ENCODE results near the gene CAMK1. TPM values are rescaled to one million over a fixed set of nuclear protein-coding genes. Genes with fewer than 3 reads are reported as not detected.

The CAMK1 gene
- total RNA-seq, 1 donor from 2014 or later: 12.3 TPM

DNA sequence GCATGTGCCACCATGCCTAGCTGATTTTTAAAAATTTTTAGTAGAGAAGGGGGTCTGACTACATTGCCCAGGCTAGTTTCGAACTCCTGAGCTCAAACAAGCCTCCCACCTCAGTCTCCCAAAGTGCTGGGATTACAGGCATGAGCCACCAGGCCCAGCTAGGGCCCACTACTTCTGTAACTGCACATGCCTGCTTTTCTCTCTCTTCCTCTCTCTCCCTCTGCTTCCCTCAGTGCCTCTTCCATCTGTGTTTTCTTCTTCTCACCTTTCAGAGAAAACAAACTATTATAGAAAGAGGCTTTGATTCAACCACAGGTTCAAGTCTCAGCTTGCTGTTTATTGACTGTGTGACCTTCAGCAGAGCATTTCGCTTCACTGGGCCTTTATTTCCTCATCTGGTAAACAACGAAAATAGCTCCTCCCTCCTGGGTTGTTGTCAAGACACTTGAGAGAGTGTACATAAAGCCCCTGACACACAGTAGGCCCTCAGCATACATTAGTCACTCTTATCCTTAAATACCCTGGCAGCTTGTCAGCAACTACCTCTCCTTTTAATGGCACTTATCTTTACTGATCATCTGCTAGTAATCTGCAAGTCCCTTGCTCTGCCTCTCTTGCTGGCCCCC is 12.3 kb upstream of the CAMK1 start:
- intact Hi-C loops (cut with micrococcal nuclease): no loop called here
- H3K4me3 ChIP-seq: no peak overlapping the region
- peaks cover 10% of the 10 kb centered on the region for H3K4me1 ChIP-seq
- H3K9me3 ChIP-seq (replicated peaks): no peaks in the 10 kb centered on the region
- H3K27me3 ChIP-seq (ENCODE audit: low read depth): no peaks in the 10 kb centered on the region
- peaks cover 74% of the 10 kb centered on the region for H3K36me3 ChIP-seq
- H3K27ac ChIP-seq (replicated peaks): no peak overlapping the region
- DNase-seq: no peak
- TF ChIP-seq, protein P1, sequence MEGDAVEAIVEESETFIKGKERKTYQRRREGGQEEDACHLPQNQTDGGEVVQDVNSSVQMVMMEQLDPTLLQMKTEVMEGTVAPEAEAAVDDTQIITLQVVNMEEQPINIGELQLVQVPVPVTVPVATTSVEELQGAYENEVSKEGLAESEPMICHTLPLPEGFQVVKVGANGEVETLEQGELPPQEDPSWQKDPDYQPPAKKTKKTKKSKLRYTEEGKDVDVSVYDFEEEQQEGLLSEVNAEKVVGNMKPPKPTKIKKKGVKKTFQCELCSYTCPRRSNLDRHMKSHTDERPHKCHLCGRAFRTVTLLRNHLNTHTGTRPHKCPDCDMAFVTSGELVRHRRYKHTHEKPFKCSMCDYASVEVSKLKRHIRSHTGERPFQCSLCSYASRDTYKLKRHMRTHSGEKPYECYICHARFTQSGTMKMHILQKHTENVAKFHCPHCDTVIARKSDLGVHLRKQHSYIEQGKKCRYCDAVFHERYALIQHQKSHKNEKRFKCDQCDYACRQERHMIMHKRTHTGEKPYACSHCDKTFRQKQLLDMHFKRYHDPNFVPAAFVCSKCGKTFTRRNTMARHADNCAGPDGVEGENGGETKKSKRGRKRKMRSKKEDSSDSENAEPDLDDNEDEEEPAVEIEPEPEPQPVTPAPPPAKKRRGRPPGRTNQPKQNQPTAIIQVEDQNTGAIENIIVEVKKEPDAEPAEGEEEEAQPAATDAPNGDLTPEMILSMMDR (IDR thresholded peaks at IDR 0.05; ENCODE audit: borderline replicate concordance): no peak

DNA sequence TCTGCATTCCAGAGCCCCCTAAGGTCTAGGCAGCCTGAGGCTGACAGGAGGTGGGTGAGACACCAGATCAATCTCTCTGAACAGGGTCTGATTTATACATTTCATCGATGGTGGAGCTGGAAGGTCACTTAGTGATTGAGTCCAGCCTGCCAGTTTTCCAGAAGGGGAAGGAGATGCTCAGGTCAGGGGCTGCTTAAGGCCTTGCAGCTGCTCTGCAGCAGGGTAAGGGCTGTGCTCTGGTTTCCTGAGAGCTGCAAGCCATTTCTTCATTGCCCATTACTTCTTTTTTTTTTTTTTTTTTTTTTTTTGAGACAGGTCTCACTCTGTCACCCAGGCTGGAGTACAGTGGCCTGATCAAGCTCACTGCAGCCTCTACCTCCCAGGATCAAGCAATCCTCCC is 11.8 kb upstream of the CAMK1 start:
- no peak for DNase-seq

DNA sequence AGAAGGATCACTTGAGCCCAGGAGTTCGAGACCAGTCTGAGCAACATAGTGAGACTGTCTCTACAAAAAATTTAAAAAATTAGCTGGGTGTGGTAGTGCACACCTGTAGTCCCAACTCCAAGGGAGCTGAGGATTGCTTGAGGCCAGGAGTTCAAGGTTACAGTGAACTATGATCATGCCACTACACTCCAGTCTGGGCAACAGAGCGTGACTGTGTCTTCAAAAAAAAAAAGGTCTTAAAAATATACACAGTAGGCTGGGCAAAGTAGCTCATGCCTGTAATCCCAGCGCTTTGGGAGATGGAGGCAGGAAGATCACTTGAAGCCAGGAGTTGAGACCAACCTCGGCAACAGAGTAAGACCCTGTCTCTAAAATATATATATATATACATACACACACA is 11.2 kb upstream of the CAMK1 start:
- Histone ChIP-seq H3K4me1 (peaks cover 10% of the 10 kb centered on the region), H3K36me3 (peaks cover 63% of the 10 kb centered on the region), H3K9me3 (replicated peaks) (no peaks in the 10 kb centered on the region), H3K27ac (replicated peaks) (no peak overlapping the region), H3K27me3 (ENCODE audit: low read depth) (no peaks in the 10 kb centered on the region), H3K4me3 (no peak overlapping the region)
- intact Hi-C loops (cut with micrococcal nuclease): no loop called here
- no peak for DNase-seq
- TF ChIP-seq, protein P1 (IDR thresholded peaks at IDR 0.05; ENCODE audit: borderline replicate concordance): no peak

More for the DNA sequence above, 11.8 kb upstream of the CAMK1 start:
- H3K27ac ChIP-seq (replicated peaks): no peak overlapping the region
- intact Hi-C loops (cut with micrococcal nuclease): no loop called here
- H3K4me1 ChIP-seq: peaks cover 10% of the 10 kb centered on the region
- peaks cover 69% of the 10 kb centered on the region for H3K36me3 ChIP-seq
- H3K27me3 ChIP-seq (ENCODE audit: low read depth): no peaks in the 10 kb centered on the region
- no peak overlapping the region for H3K4me3 ChIP-seq
- TF ChIP-seq, protein P1 (IDR thresholded peaks at IDR 0.05; ENCODE audit: borderline replicate concordance): no peak
- H3K9me3 ChIP-seq (replicated peaks): no peaks in the 10 kb centered on the region

DNA sequence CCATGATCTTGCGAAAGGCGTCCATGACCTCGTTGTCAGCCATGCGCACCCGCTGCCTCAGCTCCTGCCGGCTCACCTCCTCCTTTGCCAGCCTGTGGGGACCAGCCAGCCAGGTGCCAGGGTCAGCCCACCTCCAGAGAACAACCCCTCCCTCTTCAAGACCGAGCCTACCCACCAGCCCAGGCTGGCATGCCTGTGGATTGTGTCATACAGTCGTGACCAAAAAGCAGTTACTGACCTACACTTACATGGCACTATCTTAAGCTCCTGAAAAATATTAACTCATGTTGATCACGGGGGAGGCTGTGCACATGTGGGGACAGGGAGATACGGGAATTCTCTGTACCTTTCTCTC is 10.7 kb upstream of the CAMK1 start:
- peak overlapping the region; percentile 42 for H3K27ac ChIP-seq (replicated peaks)
- peaks cover 58% of the 10 kb centered on the region for H3K36me3 ChIP-seq
- H3K27me3 ChIP-seq (ENCODE audit: low read depth): no peaks in the 10 kb centered on the region
- TF ChIP-seq, protein P1 (IDR thresholded peaks at IDR 0.05; ENCODE audit: borderline replicate concordance): no peak
- no peak overlapping the region for H3K4me3 ChIP-seq
- no peaks in the 10 kb centered on the region for H3K9me3 ChIP-seq (replicated peaks)
- no peak for DNase-seq
- peaks cover 10% of the 10 kb centered on the region for H3K4me1 ChIP-seq
- intact Hi-C loops (cut with micrococcal nuclease): no loop called here

DNA sequence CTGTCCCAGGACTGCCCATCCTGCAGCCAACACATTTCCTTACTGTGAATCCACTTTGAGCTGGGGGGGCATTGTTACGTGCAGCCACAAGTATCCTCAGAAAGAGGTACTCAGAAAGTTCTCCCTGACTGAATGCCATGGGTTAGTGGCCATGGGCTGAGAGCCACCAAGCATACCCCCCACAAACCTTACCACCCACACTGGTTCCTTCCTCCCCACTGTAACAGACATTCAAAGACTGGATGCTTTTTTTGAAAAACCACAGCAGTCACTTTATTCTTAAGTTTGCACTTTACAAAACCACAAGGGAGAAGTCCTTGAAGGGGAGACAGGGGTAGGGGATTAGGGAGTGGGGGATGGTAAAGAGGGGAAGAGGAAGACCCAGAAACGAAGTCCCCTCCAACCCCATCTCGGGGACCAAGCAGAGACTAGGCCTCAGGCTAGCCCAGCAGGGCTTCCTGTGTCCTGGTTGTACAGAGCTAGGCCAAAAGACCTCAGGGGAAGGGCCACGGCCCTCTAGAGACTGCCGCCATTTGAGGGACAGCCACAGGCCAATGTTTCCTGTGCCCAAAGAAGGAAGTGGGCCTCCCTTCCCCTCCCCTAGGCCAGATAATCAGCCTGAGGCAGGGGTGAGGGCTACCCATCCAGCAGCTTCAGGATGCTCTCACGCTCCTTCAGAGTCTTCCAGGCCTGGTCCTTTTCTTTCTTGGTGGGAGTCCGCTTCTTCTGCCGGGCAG is 10.1 kb upstream of the CAMK1 start:
- H3K4me1 ChIP-seq: peaks cover 10% of the 10 kb centered on the region
- peaks cover 53% of the 10 kb centered on the region for H3K36me3 ChIP-seq
- DNase-seq: no peak
- intact Hi-C loops (cut with micrococcal nuclease): no loop called here
- no peaks in the 10 kb centered on the region for H3K9me3 ChIP-seq (replicated peaks)
- no peak overlapping the region for H3K4me3 ChIP-seq
- H3K27me3 ChIP-seq (ENCODE audit: low read depth): no peaks in the 10 kb centered on the region
- H3K27ac ChIP-seq (replicated peaks): peak overlapping the region; percentile 42
- TF ChIP-seq, protein P1 (IDR thresholded peaks at IDR 0.05; ENCODE audit: borderline replicate concordance): no peak
